Large intestine (tissue), 3 donors: ENCODE results near the gene IGFL4. TPM values are rescaled to one million over a fixed set of nuclear protein-coding genes. Genes with fewer than 3 reads are reported as not detected.

Experiments used
- DNase-seq, 2 donors: peaks; one replicate each; pipeline versions ENCODE4 v3.0.0 to v3.0.0-alpha.2; 2013
- H3K27ac ChIP-seq: one replicate; pipeline ENCODE4 v1.5.1; 2013; ENCODE audit warnings: low read length
- H3K27me3 ChIP-seq: 2 replicates; pipeline ENCODE4 v1.6.1; 2013; ENCODE audit warnings: low read length; ENCODE audit not compliant: control insufficient read depth, insufficient read depth
- H3K36me3 ChIP-seq: 2 replicates; pipeline ENCODE4 v1.6.1; 2013; ENCODE audit warnings: low read length; ENCODE audit not compliant: control insufficient read depth, insufficient read depth
- H3K4me1 ChIP-seq: one replicate; pipeline ENCODE4 v1.6.1; 2013; ENCODE audit warnings: low read length; ENCODE audit not compliant: control insufficient read depth, insufficient read depth
- H3K4me3 ChIP-seq: one replicate; pipeline ENCODE4 v1.5.1; 2013; ENCODE audit warnings: low read length
- H3K9me3 ChIP-seq: one replicate; pipeline ENCODE4 v1.6.1; 2013; ENCODE audit warnings: mild to moderate bottlenecking, low read depth, low read length, moderate library complexity; ENCODE audit not compliant: control insufficient read depth
- WGBS: methylation state at CpG from one replicate; pipeline ENCODE4 v1.1.5; 2013; ENCODE audit warnings: low lambda C conversion rate; ENCODE audit not compliant: insufficient coverage; 5-methylcytosine and 5-hydroxymethylcytosine counted together
- polyA plus RNA-seq: library from polyadenylated mRNA; unstranded; fragments of 120-200 nt; gene quantifications from one replicate; pipeline ENCODE4 v1.2.1, GENCODE V29; 2013

The IGFL4 gene
- polyA plus RNA-seq, 1 donor: 0.36 TPM

GRCh38 chr19:46035986-46036743, 4.6 kb downstream of the IGFL4 start:
- H3K4me1 ChIP-seq: peaks cover 16% of the 10 kb centered on the region
- H3K9me3 ChIP-seq: peaks cover 8% of the 10 kb centered on the region
- H3K27me3 ChIP-seq: no peaks in the 10 kb centered on the region
- no CpG with 5 or more reads among the region's 13 CpGs for WGBS
- no peak overlapping the region for H3K27ac ChIP-seq
- H3K4me3 ChIP-seq: no peak overlapping the region
- no peaks in the 10 kb centered on the region for H3K36me3 ChIP-seq
- no peak for DNase-seq

DNA sequence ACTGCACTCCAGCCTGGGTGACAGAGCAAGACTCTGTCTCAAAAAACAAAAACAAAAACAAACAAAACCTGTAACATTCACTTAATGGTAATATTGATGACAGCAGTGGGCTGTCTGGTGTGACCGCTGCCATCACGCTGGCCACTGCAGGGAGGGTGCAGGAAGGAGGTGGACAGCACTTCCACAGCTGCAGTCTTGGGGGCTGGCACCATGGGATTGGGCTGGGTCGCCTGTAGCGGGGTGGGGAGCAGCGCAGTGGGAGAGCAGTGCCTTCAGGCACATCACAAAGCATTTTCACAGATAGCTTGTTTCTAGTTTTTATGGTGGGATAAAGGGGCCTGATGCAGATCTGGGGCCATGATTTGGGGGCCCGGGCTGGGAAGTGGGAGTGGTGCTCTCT, 5.3 kb downstream of the IGFL4 start:
- peaks cover 13% of the 10 kb centered on the region for H3K4me1 ChIP-seq
- DNase-seq: no peak
- no peak overlapping the region for H3K27ac ChIP-seq
- H3K4me3 ChIP-seq: no peak overlapping the region
- H3K9me3 ChIP-seq: peaks cover 8% of the 10 kb centered on the region
- H3K27me3 ChIP-seq: no peaks in the 10 kb centered on the region
- WGBS: no CpG with 5 or more reads among the region's 6 CpGs
- no peaks in the 10 kb centered on the region for H3K36me3 ChIP-seq

DNA sequence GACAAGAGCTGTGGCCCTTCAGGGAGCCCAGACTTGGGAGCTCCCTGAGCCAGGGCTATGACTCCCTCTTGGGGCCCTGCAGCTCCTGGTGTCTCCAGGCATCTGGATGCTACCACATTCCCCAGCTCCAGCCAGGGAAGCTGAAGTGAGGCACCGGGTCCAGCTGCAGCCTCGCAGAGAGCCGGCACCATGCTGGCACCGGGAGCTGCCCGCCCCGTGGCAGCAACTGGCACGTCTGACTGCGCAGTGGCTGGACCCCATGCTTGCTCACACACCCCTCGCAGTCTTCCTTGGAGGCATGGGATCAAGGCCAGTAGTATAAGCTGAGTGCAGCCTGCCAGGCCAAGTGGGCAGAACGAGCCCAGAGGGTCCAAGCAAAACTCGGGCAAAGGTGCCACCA, 7.4 kb downstream of the IGFL4 start:
- Histone ChIP-seq H3K9me3 (peaks cover 8% of the 10 kb centered on the region), H3K27me3 (no peaks in the 10 kb centered on the region), H3K4me3 (no peak overlapping the region), H3K27ac (no peak overlapping the region), H3K36me3 (no peaks in the 10 kb centered on the region), H3K4me1 (peaks cover 6% of the 10 kb centered on the region)
- no peak for DNase-seq
- no CpG with 5 or more reads among the region's 11 CpGs for WGBS

GRCh38 chr19:46032597-46033025, 8.2 kb downstream of the IGFL4 start:
- WGBS: no CpG with 5 or more reads among the region's 3 CpGs

GRCh38 chr19:46031781-46032596, 8.8 kb downstream of the IGFL4 start:
- H3K36me3 ChIP-seq: no peaks in the 10 kb centered on the region
- peaks cover 6% of the 10 kb centered on the region for H3K4me1 ChIP-seq
- H3K9me3 ChIP-seq: peaks cover 8% of the 10 kb centered on the region
- no peak for DNase-seq
- WGBS: no CpG with 5 or more reads among the region's 5 CpGs
- no peak overlapping the region for H3K27ac ChIP-seq
- no peak overlapping the region for H3K4me3 ChIP-seq
- H3K27me3 ChIP-seq: no peaks in the 10 kb centered on the region

More at GRCh38 chr19:46032597-46033025, 8.2 kb downstream of the IGFL4 start:
- Histone ChIP-seq H3K9me3 (peaks cover 8% of the 10 kb centered on the region), H3K27ac (no peak overlapping the region), H3K4me3 (no peak overlapping the region), H3K27me3 (no peaks in the 10 kb centered on the region), H3K4me1 (peaks cover 6% of the 10 kb centered on the region), H3K36me3 (no peaks in the 10 kb centered on the region)
- no peak for DNase-seq

DNA sequence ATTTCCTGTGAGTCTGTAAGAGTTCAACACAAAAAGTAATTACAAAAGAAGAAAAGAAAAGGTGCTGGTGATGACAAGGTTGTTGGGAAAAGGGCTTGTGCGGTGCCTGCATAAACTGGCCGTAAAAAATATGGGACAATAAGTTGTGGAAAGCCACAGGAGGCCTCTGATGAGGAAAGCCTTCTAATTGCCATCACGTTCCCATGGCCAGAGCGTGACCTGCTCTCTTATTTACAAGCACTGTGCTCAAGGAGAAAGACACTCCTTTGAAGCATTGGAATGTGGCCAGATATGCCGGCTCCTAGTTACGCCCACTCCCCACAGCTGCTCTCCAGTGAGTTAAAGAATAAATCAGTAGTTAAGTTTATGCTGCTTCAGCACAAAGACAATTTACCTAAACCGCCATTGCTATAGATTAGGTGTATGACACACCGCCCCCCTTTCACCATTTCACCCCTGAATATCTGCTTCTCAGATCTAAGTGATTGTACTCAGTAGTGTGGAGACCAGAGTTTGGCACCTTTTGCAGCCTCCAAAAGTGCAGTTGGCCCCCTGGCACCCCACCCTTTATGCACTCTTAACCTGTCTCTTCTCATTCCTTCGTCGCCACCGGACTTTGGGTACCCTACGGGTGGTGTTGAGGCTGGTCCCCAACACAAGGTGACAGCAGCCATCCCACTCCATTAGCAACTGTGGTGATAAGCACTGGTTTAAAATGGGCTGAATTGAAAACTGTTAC, 9.8 kb downstream of the IGFL4 start:
- Histone ChIP-seq H3K27me3 (no peaks in the 10 kb centered on the region), H3K27ac (no peak overlapping the region)
- DNase-seq: peak in 1 of 2 donors; percentile 53

GRCh38 chr19:46025835-46026234, 15.0 kb downstream of the IGFL4 start:
- Histone ChIP-seq H3K4me3 (no peak overlapping the region), H3K4me1 (no peaks in the 10 kb centered on the region), H3K27ac (no peak overlapping the region), H3K9me3 (peaks cover 4% of the 10 kb centered on the region), H3K27me3 (peaks cover 25% of the 10 kb centered on the region), H3K36me3 (no peaks in the 10 kb centered on the region)
- 83% methylated on average over 1 of the region's 3 CpGs for WGBS
- DNase-seq: no peak

More for the DNA sequence above, 9.8 kb downstream of the IGFL4 start:
- 36% methylated on average over 2 of the region's 12 CpGs for WGBS
- H3K36me3 ChIP-seq: no peaks in the 10 kb centered on the region
- no peak overlapping the region for H3K4me3 ChIP-seq
- peaks cover 6% of the 10 kb centered on the region for H3K4me1 ChIP-seq
- peaks cover 8% of the 10 kb centered on the region for H3K9me3 ChIP-seq

GRCh38 chr19:46023311-46023779, 17.5 kb downstream of the IGFL4 start:
- DNase-seq: no peak

DNA sequence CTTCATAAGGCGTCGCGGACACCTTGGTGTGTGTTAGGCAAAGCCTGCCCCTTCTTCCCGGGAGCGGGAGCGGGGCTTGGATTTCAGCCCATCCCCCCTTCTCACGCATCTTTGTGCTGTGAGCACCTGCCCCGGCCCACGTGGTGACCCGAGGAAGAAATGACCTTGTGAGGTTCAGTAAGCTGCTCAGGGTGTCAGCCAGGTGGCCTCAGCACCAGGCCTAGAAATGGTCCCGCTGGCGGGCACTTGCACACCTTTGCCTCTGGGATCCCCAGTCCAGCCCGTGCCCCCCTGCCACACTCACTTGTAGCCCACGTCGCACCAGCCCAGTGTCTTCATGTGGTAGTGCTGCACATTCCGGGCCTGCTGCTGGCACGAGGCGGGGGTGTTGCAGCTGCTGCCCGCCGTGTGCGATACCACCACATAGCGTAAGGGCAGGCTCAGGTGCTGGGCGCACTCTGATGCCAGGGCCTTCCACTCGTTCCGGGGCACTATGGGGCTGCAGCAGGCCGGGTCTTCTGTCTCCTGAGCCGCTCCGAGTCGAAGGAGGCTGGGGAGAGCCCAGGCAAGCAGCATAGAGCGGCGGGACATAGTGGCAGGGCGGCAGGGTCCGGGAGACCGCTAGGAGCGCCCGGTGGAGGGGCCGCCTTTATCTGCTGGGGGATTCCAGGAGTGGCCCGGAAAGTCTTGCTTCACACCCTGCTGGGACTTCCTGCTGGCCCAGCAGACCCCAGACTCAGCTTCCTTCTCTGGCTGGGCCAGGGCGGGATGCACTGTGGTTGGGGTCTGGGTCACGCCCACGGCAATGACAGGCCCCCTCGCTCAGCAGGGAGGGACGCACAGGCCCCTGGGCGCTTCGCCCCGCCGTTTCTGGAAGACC, 18.1 kb downstream of the IGFL4 start, which contains the start of gene PGLYRP1:
TSS of gene PGLYRP1 (minus strand) at position 623 of the 880 bp plus-strand sequence. CDS start at position 591, 32 bp downstream.
- Histone ChIP-seq H3K27me3 (peaks cover 25% of the 10 kb centered on the region), H3K4me3 (no peak within 1 kb of the TSS), H3K4me1 (no peaks in the 10 kb centered on the region), H3K36me3 (peaks cover 4% of the 10 kb centered on the region), H3K27ac (no peak within 1 kb of the TSS), H3K9me3 (peaks cover 4% of the 10 kb centered on the region)
- DNase-seq: no peak
- WGBS: no CpG with 5 or more reads among the region's 47 CpGs

More at GRCh38 chr19:46023311-46023779, 17.5 kb downstream of the IGFL4 start:
- Histone ChIP-seq H3K27ac (no peak overlapping the region), H3K9me3 (peaks cover 4% of the 10 kb centered on the region), H3K4me1 (no peaks in the 10 kb centered on the region), H3K27me3 (peaks cover 25% of the 10 kb centered on the region), H3K36me3 (no peaks in the 10 kb centered on the region), H3K4me3 (no peak overlapping the region)
- WGBS: 20% methylated on average over 2 of the region's 11 CpGs
